Activated T-cell treated with anti-CD3 and anti-CD28 coated beads, Interleukin-2, amount 50 U/mL, for 72 hours (primary cell): ENCODE measurements around the gene RABL3. TPM values are rescaled to one million over a fixed set of nuclear protein-coding genes. Genes with fewer than 3 reads are reported as not detected.
"Not testable (repeated sequence)": the region's sequence is repeated elsewhere in the genome, so short reads cannot be mapped to it uniquely, and the experiment has no call there.

Experiments used
- ATAC-seq, 2 donors: fragments of 150-1000 bp; cut with Tn5 transposase; replicated peaks in 1 of 2; 2 replicates each; pipeline ENCODE4 v1.10.0; 2021; ENCODE audit warnings: moderate library complexity in 2 of 2, mild to moderate bottlenecking in 1 of 2
- DNase-seq, 2 donors: peaks; one replicate each; pipeline ENCODE4 v3.0.0; 2021 to 2022; ENCODE audit warnings: mixed read lengths in 1 of 2
- H3K27ac Mint-ChIP-seq: one replicate; pipeline ENCODE4 v1.8.0; 2022; ENCODE audit warnings: mild to moderate bottlenecking, moderate library complexity, mixed read lengths
- H3K27me3 Mint-ChIP-seq: one replicate; pipeline ENCODE4 v1.8.0; 2022; ENCODE audit warnings: low read depth, mixed read lengths
- H3K36me3 Mint-ChIP-seq, 2 donors: one replicate each; pipeline ENCODE4 v1.8.0; 2022; ENCODE audit warnings: mixed read lengths in 2 of 2, mild to moderate bottlenecking in 1 of 2; ENCODE audit not compliant: insufficient read depth in 2 of 2
- H3K4me1 Mint-ChIP-seq: one replicate; pipeline ENCODE4 v1.8.0; 2022; ENCODE audit warnings: low read depth, mixed read lengths
- H3K4me3 Mint-ChIP-seq, 2 donors: one replicate each; pipeline ENCODE4 v1.8.0; 2022; ENCODE audit warnings: mild to moderate bottlenecking in 2 of 2, mixed read lengths in 2 of 2, moderate library complexity in 2 of 2
- H3K9me3 Mint-ChIP-seq, 2 donors: one replicate each; pipeline ENCODE4 v1.8.0; 2022; ENCODE audit warnings: mixed read lengths in 2 of 2
- total RNA-seq, 2 donors: library from RNA; stranded (reverse); gene quantifications; one replicate each; pipeline ENCODE4 v1.2.3, GENCODE V29; 2022

The RABL3 gene
- total RNA-seq, 2 donors from 2014 or later: 25.9 to 26.9 TPM

DNA sequence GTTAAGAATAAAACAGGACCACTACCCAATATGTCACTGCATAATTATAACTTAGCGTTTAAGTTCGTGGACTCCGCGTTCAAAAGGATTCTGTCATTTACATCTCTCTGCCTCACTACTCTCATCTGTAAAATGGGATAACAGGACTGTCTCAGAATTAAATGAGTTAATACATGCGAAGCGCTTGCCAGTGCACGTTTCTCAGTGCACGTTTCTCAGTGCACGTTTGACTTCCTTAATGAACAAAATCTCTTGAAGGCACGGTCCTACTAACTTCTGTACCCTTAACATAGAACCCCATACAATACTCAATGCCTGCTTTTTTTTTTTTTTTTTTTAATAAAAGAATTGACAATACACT lies 499 bp downstream of the RABL3 start:
- peak; percentile 6 to 14 for ATAC-seq
- H3K4me1 Mint-ChIP-seq: peaks cover 27% of the 10 kb centered on the region
- H3K4me3 Mint-ChIP-seq: peak overlapping the region; percentile 82 to 97
- H3K9me3 Mint-ChIP-seq: peaks cover 3 to 4% of the 10 kb centered on the region in 2 donors
- no peak for DNase-seq
- peak overlapping the region; percentile 87 for H3K27ac Mint-ChIP-seq
- peaks cover 5% of the 10 kb centered on the region in 2 donors for H3K36me3 Mint-ChIP-seq
- H3K27me3 Mint-ChIP-seq: no peaks in the 10 kb centered on the region

DNA sequence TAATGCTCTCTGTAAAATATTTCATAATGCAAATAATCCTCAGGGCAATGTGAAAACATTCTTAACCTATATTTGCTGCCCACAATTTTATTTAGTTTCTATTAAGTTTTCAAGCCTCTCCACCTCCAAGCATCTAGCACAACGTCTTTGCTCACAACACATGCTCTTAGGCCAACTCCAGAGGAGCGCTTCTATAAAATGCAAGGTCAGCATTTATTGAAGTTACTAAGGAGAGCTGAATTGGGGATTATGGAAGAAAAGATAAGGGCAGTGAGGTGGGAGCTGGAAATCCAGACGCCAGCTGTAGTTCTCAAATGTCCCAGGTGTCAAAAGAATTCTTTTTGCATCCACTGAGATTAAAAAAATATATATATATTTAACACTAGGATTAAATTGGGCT lies 996 bp downstream of the RABL3 start:
- peak overlapping the region; percentile 87 for H3K27ac Mint-ChIP-seq
- H3K4me1 Mint-ChIP-seq: peaks cover 27% of the 10 kb centered on the region
- peak overlapping the region; percentile 82 to 97 for H3K4me3 Mint-ChIP-seq
- ATAC-seq (no peak), DNase-seq (no peak)
- H3K36me3 Mint-ChIP-seq: peaks cover 4 to 5% of the 10 kb centered on the region in 2 donors
- H3K27me3 Mint-ChIP-seq: no peaks in the 10 kb centered on the region
- H3K9me3 Mint-ChIP-seq: peaks cover 3 to 5% of the 10 kb centered on the region in 2 donors

DNA sequence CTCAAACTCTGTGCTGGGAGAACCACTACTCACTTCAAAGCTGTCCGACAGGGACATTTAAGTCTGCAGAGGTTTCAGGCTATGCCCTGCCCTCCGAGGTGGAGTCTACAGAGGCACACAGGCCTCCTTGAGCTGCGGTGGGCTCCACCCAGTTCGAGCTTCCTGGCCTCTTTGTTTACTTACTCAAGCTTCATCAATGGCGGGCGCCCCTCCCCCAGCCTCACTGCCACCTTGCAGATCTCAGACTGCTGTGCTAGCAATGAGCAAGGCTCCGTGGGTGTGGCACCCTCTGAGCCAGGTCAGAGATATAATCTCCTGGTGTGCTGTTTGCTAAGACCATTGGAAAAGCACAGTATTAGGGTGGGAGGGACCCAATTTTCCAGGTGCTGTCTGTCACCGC lies 4.3 kb downstream of the RABL3 start:
- not testable (repeated sequence) for ATAC-seq, H3K4me3 Mint-ChIP-seq, H3K9me3 Mint-ChIP-seq, H3K27me3 Mint-ChIP-seq, H3K27ac Mint-ChIP-seq, DNase-seq
- peaks cover 13% of the 10 kb centered on the region for H3K4me1 Mint-ChIP-seq
- H3K36me3 Mint-ChIP-seq: peaks cover 9 to 13% of the 10 kb centered on the region in 2 donors

DNA sequence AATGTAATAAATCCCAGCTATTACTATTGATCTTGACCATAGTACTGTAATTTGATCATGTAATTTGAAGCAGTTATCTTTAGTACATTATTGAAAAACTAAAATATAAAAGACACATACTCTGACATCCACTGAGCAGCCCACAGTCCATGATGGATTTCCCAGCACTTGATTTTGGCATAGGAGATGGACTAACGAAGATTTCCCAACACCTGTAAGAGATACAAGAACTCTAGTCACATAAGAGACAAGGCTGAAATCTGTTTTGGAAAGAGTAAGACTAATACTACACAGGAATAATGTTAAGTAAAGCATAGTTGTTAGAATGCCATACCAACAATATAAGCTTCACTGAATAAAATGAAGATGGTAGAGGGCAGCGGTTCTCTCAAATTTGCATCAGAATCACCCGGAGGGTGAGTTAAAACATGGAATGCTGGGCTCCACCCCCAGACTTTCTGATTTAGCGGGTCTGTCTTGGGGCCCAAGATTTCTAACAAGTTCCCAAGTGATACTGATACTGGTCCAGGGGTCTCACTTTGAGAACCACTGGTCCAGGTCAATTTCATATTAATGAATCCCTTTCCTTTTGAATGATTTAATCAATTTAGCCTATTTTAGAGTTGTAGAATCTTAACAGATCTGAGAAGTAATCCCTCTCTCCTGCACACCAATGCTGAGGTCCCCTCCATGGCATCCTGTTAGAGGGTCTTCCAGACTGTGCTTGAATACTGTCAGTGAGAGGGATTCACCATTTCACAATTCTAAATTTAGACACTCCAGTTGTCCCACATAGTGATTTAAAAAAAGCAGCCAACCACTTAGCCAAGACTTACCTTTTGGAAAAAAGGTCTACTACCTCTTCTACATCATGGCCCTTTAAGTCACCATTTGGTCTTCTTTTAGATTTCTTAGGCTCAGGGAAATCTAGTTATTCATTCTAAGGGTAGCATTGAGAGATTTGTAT lies 11.5 kb downstream of the RABL3 start:
- ATAC-seq: no peak
- H3K27ac Mint-ChIP-seq: no peak overlapping the region
- H3K9me3 Mint-ChIP-seq: peaks cover 2 to 5% of the 10 kb centered on the region in 2 donors
- no peak overlapping the region for H3K4me3 Mint-ChIP-seq
- peaks cover 7 to 9% of the 10 kb centered on the region in 2 donors for H3K36me3 Mint-ChIP-seq
- no peaks in the 10 kb centered on the region for H3K4me1 Mint-ChIP-seq
- DNase-seq: no peak
- no peaks in the 10 kb centered on the region for H3K27me3 Mint-ChIP-seq

DNA sequence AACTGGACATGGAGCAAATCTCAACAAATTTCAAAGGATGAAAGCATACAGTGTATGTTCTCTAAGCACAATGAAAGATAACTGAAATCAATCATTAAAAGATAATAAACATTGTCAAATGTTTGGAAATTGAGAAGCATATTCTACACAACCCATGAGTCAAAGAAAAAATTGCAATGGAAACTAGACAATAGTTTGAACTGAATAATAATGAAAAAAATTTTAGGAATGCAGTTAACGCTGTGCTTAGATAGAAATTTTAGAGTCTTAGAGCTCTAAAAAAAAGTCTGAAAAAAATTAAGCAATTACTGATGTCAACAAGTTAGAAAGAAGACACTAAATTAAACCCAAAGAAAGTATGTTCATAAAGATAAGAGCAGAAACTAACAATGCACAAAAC lies 15.5 kb downstream of the RABL3 start:
- H3K4me3 Mint-ChIP-seq: no peak overlapping the region
- H3K27ac Mint-ChIP-seq: no peak overlapping the region
- ATAC-seq: no peak
- H3K27me3 Mint-ChIP-seq: no peaks in the 10 kb centered on the region
- no peaks in the 10 kb centered on the region for H3K4me1 Mint-ChIP-seq
- no peaks in the 10 kb centered on the region for H3K9me3 Mint-ChIP-seq
- H3K36me3 Mint-ChIP-seq: peaks cover 6 to 10% of the 10 kb centered on the region in 2 donors
- DNase-seq: no peak

DNA sequence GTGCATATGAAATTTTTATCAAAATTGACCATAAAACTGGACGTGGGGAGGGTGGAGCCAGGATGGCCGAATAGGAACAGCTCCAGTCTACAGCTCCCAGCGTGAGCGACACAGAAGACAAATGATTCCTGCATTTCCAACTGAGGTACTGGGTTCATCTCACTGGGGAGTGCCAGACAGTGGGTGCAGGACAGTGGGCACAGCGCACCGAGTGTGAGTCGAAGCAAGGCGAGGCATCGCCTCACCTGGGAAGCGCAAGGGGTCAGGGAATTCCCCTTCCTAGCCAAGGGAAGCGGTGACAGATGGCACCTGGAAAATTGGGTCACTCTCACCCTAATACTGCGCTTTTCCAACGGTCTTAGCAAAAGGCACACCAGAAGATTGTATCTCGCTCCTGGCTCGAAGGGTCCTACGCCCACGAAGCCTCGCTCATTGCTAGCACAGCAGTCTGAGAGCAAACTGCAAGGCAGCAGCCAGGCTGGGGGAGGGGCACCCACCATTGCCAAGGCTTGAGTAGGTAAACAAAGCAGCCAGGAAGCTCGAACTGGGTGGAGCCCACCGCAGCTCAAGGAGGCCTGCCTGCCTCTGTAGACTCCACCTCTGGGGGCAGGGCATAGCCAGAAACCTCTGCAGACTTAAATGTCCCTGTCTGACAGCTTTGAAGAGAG lies 23.0 kb downstream of the RABL3 start:
- H3K27me3 Mint-ChIP-seq, H3K9me3 Mint-ChIP-seq: not testable (repeated sequence)
- H3K36me3 Mint-ChIP-seq: peaks cover 4 to 13% of the 10 kb centered on the region in 2 donors
- peak overlapping the region; percentile 82 for H3K27ac Mint-ChIP-seq
- ATAC-seq: peak in 1 of 2 donors; percentile 52
- peak; percentile 62 to 76 for DNase-seq
- peaks cover 29% of the 10 kb centered on the region for H3K4me1 Mint-ChIP-seq
- H3K4me3 Mint-ChIP-seq: peak overlapping the region; percentile 70 to 71

DNA sequence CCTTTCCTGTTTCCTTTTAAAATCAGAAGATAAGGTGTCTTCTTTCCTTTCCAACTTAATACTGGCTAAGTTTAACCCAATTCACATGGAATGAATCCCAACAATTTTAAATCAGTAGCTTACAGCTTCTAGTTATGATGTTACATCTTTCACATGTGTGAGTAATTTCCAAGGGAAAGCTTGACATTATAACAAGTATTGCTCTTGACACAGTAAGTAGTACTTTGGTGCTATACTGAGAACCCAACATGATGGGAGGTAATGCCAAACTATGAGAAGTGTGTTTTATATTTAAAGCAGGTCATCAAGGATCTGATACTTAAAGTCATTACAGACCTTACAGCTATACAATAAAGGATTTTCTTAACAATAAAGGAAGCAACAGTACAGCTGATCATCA lies 29.1 kb downstream of the RABL3 start:
- no peaks in the 10 kb centered on the region for H3K9me3 Mint-ChIP-seq
- H3K4me1 Mint-ChIP-seq: peaks cover 5% of the 10 kb centered on the region
- no peaks in the 10 kb centered on the region for H3K27me3 Mint-ChIP-seq
- no peak for DNase-seq
- ATAC-seq: no peak
- H3K36me3 Mint-ChIP-seq: peaks cover 0 to 4% of the 10 kb centered on the region in 2 donors
- H3K27ac Mint-ChIP-seq: no peak overlapping the region
- H3K4me3 Mint-ChIP-seq: no peak overlapping the region

DNA sequence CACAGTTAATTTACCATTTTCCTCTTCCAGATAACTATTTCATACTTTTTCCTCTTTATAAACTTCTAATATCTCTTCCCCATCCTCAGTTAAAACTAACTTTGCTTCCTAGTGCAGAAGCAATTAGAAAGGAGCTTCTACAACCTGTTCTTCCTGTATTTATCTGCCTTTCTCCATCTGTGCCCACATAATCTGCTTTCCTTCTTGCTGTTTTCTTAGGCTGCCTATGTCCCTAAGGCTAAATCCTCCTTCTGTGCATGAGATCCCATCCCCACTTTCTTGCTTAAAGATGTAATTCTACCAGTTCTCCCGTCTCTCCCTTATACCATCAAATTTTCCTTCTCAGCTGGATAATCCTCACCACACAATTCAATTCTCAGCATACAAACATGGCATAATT lies 31.9 kb downstream of the RABL3 start:
- DNase-seq (no peak), ATAC-seq (no peak)
- H3K4me3 Mint-ChIP-seq: no peak overlapping the region
- H3K9me3 Mint-ChIP-seq: no peaks in the 10 kb centered on the region
- no peaks in the 10 kb centered on the region for H3K27me3 Mint-ChIP-seq
- H3K27ac Mint-ChIP-seq: no peak overlapping the region
- no peaks in the 10 kb centered on the region for H3K4me1 Mint-ChIP-seq
- H3K36me3 Mint-ChIP-seq: peaks cover 3 to 5% of the 10 kb centered on the region in 2 donors

DNA sequence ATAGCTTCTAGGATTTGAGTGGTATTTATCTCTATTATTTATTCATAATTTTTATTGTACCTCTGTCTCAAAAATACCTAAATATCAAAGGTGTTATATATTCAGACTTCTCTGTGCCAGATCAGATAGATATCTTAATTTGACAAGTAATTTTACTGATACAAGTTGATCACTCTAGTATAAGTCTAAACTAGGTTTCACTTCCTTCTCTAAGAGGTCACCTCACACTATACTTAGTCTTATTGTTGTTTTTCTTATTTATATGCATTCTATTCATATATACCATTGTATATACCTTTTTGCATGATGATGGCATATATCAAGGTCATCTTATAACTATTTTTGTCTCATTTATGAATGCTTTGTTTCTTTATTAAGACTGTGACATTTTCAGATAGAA lies 33.9 kb downstream of the RABL3 start:
- no peak overlapping the region for H3K4me3 Mint-ChIP-seq
- H3K27me3 Mint-ChIP-seq: no peaks in the 10 kb centered on the region
- no peak overlapping the region for H3K27ac Mint-ChIP-seq
- H3K4me1 Mint-ChIP-seq: no peaks in the 10 kb centered on the region
- H3K9me3 Mint-ChIP-seq: peaks cover 0 to 4% of the 10 kb centered on the region in 2 donors
- DNase-seq (no peak), ATAC-seq (no peak)
- H3K36me3 Mint-ChIP-seq: peaks cover 6 to 16% of the 10 kb centered on the region in 2 donors

DNA sequence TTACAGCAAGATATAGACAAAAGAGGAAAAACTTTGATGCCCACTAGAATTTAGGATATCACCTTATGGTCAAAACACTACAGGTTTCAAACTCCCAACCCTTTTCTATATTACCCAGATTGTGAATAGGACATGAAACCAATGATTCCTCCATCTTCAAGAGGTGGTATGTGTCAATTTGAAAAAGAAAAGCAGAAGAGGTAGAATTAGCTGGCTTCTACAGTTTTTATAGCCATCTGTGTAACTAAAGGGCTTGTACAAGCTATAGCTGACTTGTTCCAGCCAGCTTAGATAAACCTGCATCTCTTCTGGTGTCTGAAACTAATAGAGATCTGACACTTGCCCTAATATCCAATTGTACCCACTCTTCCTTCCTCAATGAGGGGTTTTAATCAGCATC lies 35.4 kb downstream of the RABL3 start:
- Mint-ChIP-seq H3K36me3 (peaks cover 7 to 22% of the 10 kb centered on the region in 2 donors), H3K4me3 (no peak overlapping the region), H3K9me3 (peaks cover 0 to 5% of the 10 kb centered on the region in 2 donors), H3K4me1 (no peaks in the 10 kb centered on the region), H3K27me3 (no peaks in the 10 kb centered on the region), H3K27ac (no peak overlapping the region)
- ATAC-seq (no peak), DNase-seq (no peak)

DNA sequence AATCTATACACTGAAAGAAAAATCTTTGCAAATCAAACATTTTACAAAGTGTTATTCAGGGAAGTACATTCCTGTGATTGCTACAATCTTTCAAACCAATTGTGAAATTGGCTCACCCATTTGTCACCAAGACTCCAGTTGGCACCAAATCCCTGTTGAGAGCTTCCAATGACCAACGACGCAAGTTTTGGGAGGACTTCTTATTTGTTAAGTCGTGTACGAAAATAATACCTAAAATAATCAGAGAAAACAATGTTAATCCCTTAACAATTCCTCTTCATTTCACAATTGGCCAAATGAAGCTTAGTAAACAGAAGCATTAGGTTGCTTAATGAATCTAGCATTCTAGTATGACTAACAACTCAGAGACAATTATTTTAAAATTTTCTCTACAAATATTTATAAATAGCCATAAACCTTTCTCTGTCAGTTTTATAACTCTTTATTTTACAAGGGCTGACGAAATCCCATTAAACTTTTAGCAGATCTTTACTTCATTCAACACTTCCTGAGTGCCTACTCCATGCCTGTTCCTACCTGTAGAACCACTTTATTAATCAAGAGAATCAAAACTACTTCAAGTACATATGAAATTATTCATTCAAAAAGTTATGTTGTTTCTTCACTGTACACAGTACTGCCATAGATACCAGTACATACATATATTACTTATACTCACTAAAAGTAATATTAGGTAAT lies 36.3 kb downstream of the RABL3 start:
- no peak overlapping the region for H3K4me3 Mint-ChIP-seq

DNA sequence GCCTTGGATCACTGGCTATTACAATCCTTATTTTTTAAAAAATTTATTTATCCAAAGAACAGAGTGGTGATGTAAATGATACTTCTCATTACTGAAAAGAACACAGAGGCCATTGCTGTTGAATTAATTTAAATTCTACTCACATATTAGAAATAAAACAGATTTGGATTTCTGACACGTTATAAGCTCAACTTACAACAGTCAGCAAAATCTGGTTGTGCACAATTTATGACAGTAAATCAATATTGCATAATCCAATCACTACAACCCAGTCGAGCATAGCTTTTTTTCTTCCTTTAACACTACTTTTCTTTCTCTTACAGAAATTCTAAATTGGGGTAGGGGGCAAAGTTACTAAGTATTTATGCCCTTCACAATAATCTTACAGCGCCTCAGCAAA lies 43.0 kb downstream of the RABL3 start:
- peaks cover 3 to 16% of the 10 kb centered on the region in 2 donors for H3K36me3 Mint-ChIP-seq
- no peaks in the 10 kb centered on the region for H3K4me1 Mint-ChIP-seq
- no peak for DNase-seq
- H3K4me3 Mint-ChIP-seq: no peak overlapping the region
- H3K27me3 Mint-ChIP-seq: no peaks in the 10 kb centered on the region
- no peak overlapping the region for H3K27ac Mint-ChIP-seq
- no peak for ATAC-seq
- peaks cover 0 to 5% of the 10 kb centered on the region in 2 donors for H3K9me3 Mint-ChIP-seq

More for the DNA sequence above, 36.3 kb downstream of the RABL3 start:
- H3K4me1 Mint-ChIP-seq: no peaks in the 10 kb centered on the region
- peaks cover 7 to 22% of the 10 kb centered on the region in 2 donors for H3K36me3 Mint-ChIP-seq
- no peak for ATAC-seq
- H3K9me3 Mint-ChIP-seq: peaks cover 0 to 5% of the 10 kb centered on the region in 2 donors
- no peak for DNase-seq
- no peaks in the 10 kb centered on the region for H3K27me3 Mint-ChIP-seq
- no peak overlapping the region for H3K27ac Mint-ChIP-seq
